ENCODE data around the gene RNF103. TPM values are rescaled to one million over a fixed set of nuclear protein-coding genes. Genes with fewer than 3 reads are reported as not detected.

Gene RNF103
- total RNA-seq, 1 experiment from 2014 or later = 34.1 TPM

DNA sequence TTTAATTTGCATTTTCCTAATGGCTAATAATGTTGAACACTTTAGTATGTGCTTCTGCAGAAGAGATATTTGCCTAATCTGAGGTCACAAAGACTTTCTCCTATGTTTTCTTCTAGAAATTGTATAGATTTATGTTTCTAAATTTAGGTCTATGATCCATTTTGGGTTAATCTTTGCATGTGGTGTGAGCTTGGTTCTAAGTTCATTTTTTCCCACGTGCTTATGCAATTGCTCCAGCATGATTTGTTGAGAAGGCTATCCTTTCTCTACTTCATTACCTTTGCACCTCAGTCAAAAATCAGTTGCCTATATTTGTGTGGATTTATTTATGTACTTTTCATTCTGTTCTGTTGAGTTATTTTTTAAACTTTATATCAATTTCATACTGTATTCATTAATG is 15.0 kb upstream of the RNF103 start:
- Mint-ChIP-seq H3K27ac (ENCODE audit: unreplicated experiment) (no peak overlapping the region), H3K27me3 (ENCODE audit: unreplicated experiment) (no peaks in the 10 kb centered on the region), H3K4me3 (ENCODE audit: low read depth, unreplicated experiment) (no peak overlapping the region), H3K4me1 (ENCODE audit: low read depth, unreplicated experiment) (no peaks in the 10 kb centered on the region), H3K36me3 (ENCODE audit: insufficient read depth, unreplicated experiment) (no peaks in the 10 kb centered on the region), H3K9me3 (ENCODE audit: low read depth, unreplicated experiment) (no peaks in the 10 kb centered on the region)
- no peak for DNase-seq
- TF ChIP-seq, protein P1, sequence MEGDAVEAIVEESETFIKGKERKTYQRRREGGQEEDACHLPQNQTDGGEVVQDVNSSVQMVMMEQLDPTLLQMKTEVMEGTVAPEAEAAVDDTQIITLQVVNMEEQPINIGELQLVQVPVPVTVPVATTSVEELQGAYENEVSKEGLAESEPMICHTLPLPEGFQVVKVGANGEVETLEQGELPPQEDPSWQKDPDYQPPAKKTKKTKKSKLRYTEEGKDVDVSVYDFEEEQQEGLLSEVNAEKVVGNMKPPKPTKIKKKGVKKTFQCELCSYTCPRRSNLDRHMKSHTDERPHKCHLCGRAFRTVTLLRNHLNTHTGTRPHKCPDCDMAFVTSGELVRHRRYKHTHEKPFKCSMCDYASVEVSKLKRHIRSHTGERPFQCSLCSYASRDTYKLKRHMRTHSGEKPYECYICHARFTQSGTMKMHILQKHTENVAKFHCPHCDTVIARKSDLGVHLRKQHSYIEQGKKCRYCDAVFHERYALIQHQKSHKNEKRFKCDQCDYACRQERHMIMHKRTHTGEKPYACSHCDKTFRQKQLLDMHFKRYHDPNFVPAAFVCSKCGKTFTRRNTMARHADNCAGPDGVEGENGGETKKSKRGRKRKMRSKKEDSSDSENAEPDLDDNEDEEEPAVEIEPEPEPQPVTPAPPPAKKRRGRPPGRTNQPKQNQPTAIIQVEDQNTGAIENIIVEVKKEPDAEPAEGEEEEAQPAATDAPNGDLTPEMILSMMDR (IDR thresholded peaks at IDR 0.05; ENCODE audit: unreplicated experiment) = no peak
- CTCF ChIA-PET = no interaction called here
- intact Hi-C loops (cut with micrococcal nuclease; ENCODE audit: unreplicated experiment) = no loop called here
- no TSS peak for BruUV-seq (replicated peaks)

DNA sequence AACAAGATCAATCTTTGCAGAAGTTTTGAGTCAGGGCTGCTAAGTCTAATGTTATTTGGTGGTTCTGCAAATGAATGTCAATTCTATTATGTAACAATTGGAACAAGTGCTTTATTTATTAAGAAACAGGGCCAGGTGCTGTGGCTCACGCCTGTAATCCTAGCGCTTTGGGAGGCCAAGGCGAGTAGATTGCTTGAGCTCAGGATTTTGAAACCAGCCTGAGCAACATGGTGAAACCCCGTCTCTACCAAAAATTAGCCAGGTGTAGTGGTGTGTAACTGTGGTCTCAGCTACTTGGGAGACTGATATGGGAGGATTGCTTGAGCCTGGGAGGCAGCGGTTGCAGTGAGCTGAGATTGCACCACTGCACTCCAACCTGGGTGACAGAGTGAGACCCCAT is 13.2 kb upstream of the RNF103 start:
- TF ChIP-seq, protein P1 (IDR thresholded peaks at IDR 0.05; ENCODE audit: unreplicated experiment) = no peak
- DNase-seq = no peak
- H3K27ac Mint-ChIP-seq (ENCODE audit: unreplicated experiment) = no peak overlapping the region
- H3K36me3 Mint-ChIP-seq (ENCODE audit: insufficient read depth, unreplicated experiment) = no peaks in the 10 kb centered on the region
- no peak overlapping the region for H3K4me3 Mint-ChIP-seq (ENCODE audit: low read depth, unreplicated experiment)
- H3K9me3 Mint-ChIP-seq (ENCODE audit: low read depth, unreplicated experiment) = no peaks in the 10 kb centered on the region
- H3K27me3 Mint-ChIP-seq (ENCODE audit: unreplicated experiment) = no peaks in the 10 kb centered on the region
- H3K4me1 Mint-ChIP-seq (ENCODE audit: low read depth, unreplicated experiment) = no peaks in the 10 kb centered on the region
- intact Hi-C loops (cut with micrococcal nuclease; ENCODE audit: unreplicated experiment) = no loop called here
- BruUV-seq (replicated peaks) = no TSS peak
- CTCF ChIA-PET = no interaction called here

DNA sequence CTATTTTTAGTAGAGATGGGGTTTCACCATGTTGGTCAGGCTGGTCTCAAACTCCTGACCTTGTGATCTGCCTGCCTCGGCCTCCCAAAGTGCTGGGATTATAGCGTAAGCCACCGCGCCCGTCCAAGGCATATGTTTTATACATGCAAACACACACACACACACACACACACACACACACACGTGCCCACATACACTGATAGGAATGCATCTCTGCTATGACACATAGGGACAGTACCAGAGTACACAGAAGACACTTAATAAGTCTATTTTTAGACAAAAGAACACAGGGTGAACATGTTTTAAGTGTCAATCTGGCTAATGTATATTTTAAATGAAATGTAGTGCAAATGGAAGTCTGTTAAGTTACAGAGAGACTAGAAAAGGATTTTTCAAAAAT is 10.7 kb upstream of the RNF103 start:
- Mint-ChIP-seq H3K27me3 (ENCODE audit: unreplicated experiment) (no peaks in the 10 kb centered on the region), H3K27ac (ENCODE audit: unreplicated experiment) (no peak overlapping the region), H3K36me3 (ENCODE audit: insufficient read depth, unreplicated experiment) (no peaks in the 10 kb centered on the region), H3K9me3 (ENCODE audit: low read depth, unreplicated experiment) (no peaks in the 10 kb centered on the region), H3K4me1 (ENCODE audit: low read depth, unreplicated experiment) (no peaks in the 10 kb centered on the region), H3K4me3 (ENCODE audit: low read depth, unreplicated experiment) (no peak overlapping the region)
- BruUV-seq (replicated peaks) = no TSS peak
- TF ChIP-seq, protein P1 (IDR thresholded peaks at IDR 0.05; ENCODE audit: unreplicated experiment) = no peak
- CTCF ChIA-PET = no interaction called here
- no peak for DNase-seq
- intact Hi-C loops (cut with micrococcal nuclease; ENCODE audit: unreplicated experiment) = no loop called here

DNA sequence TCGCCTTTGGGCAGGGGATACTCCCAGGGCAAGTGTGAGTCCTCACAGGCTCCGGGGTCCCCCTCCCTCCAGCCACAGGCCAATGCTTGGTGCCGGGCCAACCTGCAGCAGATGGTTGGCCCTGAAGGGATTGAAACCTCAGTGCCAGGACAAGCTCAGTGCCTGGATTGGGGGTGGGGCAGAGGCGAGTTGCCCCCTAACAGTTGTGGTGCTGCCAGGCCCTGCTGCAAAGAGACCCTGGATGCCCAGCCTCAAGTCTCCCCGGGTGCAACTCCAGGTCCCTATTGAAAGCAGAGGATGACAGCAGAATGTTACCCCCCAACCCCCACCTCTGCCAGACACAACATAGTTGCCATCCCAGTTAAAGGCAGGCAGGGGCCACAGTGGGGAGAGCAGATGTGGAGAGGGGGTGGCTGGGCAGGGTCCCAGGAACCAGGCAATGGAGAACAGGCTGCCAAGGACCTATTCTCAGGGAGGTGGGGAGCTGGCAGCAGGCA is 9.5 kb upstream of the RNF103 start:
- Mint-ChIP-seq H3K4me1 (ENCODE audit: low read depth, unreplicated experiment) (peaks cover 5% of the 10 kb centered on the region), H3K36me3 (ENCODE audit: insufficient read depth, unreplicated experiment) (no peaks in the 10 kb centered on the region), H3K9me3 (ENCODE audit: low read depth, unreplicated experiment) (no peaks in the 10 kb centered on the region), H3K4me3 (ENCODE audit: low read depth, unreplicated experiment) (no peak overlapping the region), H3K27me3 (ENCODE audit: unreplicated experiment) (no peaks in the 10 kb centered on the region), H3K27ac (ENCODE audit: unreplicated experiment) (no peak overlapping the region)
- no peak for DNase-seq
- no TSS peak for BruUV-seq (replicated peaks)
- CTCF ChIA-PET = no interaction called here
- TF ChIP-seq, protein P1 (IDR thresholded peaks at IDR 0.05; ENCODE audit: unreplicated experiment) = no peak
- intact Hi-C loops (cut with micrococcal nuclease; ENCODE audit: unreplicated experiment) = no loop called here

All from Calu3 (cell line).